ENCODE data around the gene PHKG2. TPM values are rescaled to one million over a fixed set of nuclear protein-coding genes. Genes with fewer than 3 reads are reported as not detected.

Gene PHKG2
- total RNA-seq, 1 experiment from 2014 or later: 25.2 TPM

- H3K36me3 ChIP-seq: peaks cover 53% of the 10 kb centered on the region
- no peak for DNase-seq
- H3K9me3 ChIP-seq: no peaks in the 10 kb centered on the region
- no peak overlapping the region for H3K4me3 ChIP-seq
- no peaks in the 10 kb centered on the region for H3K27me3 ChIP-seq
These were observed 3.1 kb upstream of the PHKG2 start for GRCh38 chr16:30745082-30745481.

- Histone ChIP-seq H3K9me3 (no peaks in the 10 kb centered on the region), H3K27me3 (no peaks in the 10 kb centered on the region), H3K4me3 (no peak overlapping the region), H3K36me3 (peaks cover 53% of the 10 kb centered on the region)
- DNase-seq: no peak
These were observed 1.5 kb upstream of the PHKG2 start for GRCh38 chr16:30746638-30747175.

GRCh38 chr16:30747331-30747730 is 894 bp upstream of the PHKG2 start:
- Histone ChIP-seq H3K36me3 (peaks cover 47% of the 10 kb centered on the region), H3K9me3 (no peaks in the 10 kb centered on the region), H3K27me3 (no peaks in the 10 kb centered on the region), H3K4me3 (peak overlapping the region; percentile 80)
- peak; percentile 70 for DNase-seq

GRCh38 chr16:30748634-30749445 is 615 bp downstream of the PHKG2 start:
- H3K9me3 ChIP-seq: no peaks in the 10 kb centered on the region
- peak; percentile 60 for DNase-seq
- H3K27me3 ChIP-seq: no peaks in the 10 kb centered on the region
- peaks cover 50% of the 10 kb centered on the region for H3K36me3 ChIP-seq
- H3K4me3 ChIP-seq: peak overlapping the region; percentile 80

- H3K9me3 ChIP-seq: no peaks in the 10 kb centered on the region
- peaks cover 48% of the 10 kb centered on the region for H3K36me3 ChIP-seq
- H3K4me3 ChIP-seq: no peak overlapping the region
- DNase-seq: no peak
- H3K27me3 ChIP-seq: no peaks in the 10 kb centered on the region
These were observed 2.0 kb downstream of the PHKG2 start for GRCh38 chr16:30750201-30750600.

- no peaks in the 10 kb centered on the region for H3K9me3 ChIP-seq
- no peak for DNase-seq
- peaks cover 49% of the 10 kb centered on the region for H3K36me3 ChIP-seq
- H3K27me3 ChIP-seq: no peaks in the 10 kb centered on the region
- H3K4me3 ChIP-seq: no peak overlapping the region
These were observed 2.7 kb downstream of the PHKG2 start for GRCh38 chr16:30750876-30751465.

- H3K4me3 ChIP-seq: no peak overlapping the region
- no peaks in the 10 kb centered on the region for H3K9me3 ChIP-seq
- no peaks in the 10 kb centered on the region for H3K27me3 ChIP-seq
- peaks cover 58% of the 10 kb centered on the region for H3K36me3 ChIP-seq
- no peak for DNase-seq
These were observed 5.4 kb downstream of the PHKG2 start for GRCh38 chr16:30753596-30753995.

GRCh38 chr16:30755955-30756780 is 7.9 kb downstream of the PHKG2 start:
- Histone ChIP-seq H3K36me3 (peaks cover 54% of the 10 kb centered on the region), H3K4me3 (no peak overlapping the region), H3K9me3 (no peaks in the 10 kb centered on the region), H3K27me3 (no peaks in the 10 kb centered on the region)
- no peak for DNase-seq

GRCh38 chr16:30756781-30757100 is 8.5 kb downstream of the PHKG2 start:
- H3K4me3 ChIP-seq: no peak overlapping the region
- no peaks in the 10 kb centered on the region for H3K27me3 ChIP-seq
- peaks cover 50% of the 10 kb centered on the region for H3K36me3 ChIP-seq
- no peaks in the 10 kb centered on the region for H3K9me3 ChIP-seq
- no peak for DNase-seq

- Histone ChIP-seq H3K27me3 (no peaks in the 10 kb centered on the region), H3K4me3 (no peak overlapping the region), H3K9me3 (no peaks in the 10 kb centered on the region), H3K36me3 (peaks cover 49% of the 10 kb centered on the region)
- DNase-seq: no peak
These were observed 9.1 kb downstream of the PHKG2 start for GRCh38 chr16:30757316-30757715.

- DNase-seq: no peak
- Histone ChIP-seq H3K36me3 (peaks cover 45% of the 10 kb centered on the region), H3K4me3 (no peak overlapping the region), H3K27me3 (no peaks in the 10 kb centered on the region), H3K9me3 (no peaks in the 10 kb centered on the region)
These were observed 10.8 kb downstream of the PHKG2 start for GRCh38 chr16:30758988-30759491.

- Histone ChIP-seq H3K27me3 (no peaks in the 10 kb centered on the region), H3K36me3 (peaks cover 45% of the 10 kb centered on the region), H3K4me3 (no peak overlapping the region), H3K9me3 (no peaks in the 10 kb centered on the region)
- DNase-seq: no peak
These were observed 11.9 kb downstream of the PHKG2 start for GRCh38 chr16:30760001-30760559.

GRCh38 chr16:30760577-30761426 is 12.6 kb downstream of the PHKG2 start:
- Histone ChIP-seq H3K27me3 (no peaks in the 10 kb centered on the region), H3K9me3 (no peaks in the 10 kb centered on the region), H3K4me3 (peak overlapping the region; percentile 80), H3K36me3 (peaks cover 49% of the 10 kb centered on the region)
- DNase-seq: no peak

GRCh38 chr16:30761427-30761927 is 13.3 kb downstream of the PHKG2 start:
- DNase-seq: peak; percentile 37
- peak overlapping the region; percentile 80 for H3K4me3 ChIP-seq
- H3K36me3 ChIP-seq: peaks cover 51% of the 10 kb centered on the region
- no peaks in the 10 kb centered on the region for H3K27me3 ChIP-seq
- no peaks in the 10 kb centered on the region for H3K9me3 ChIP-seq

GRCh38 chr16:30761928-30762902 is 14.0 kb downstream of the PHKG2 start, which contains the start of the genes CFAP119 and RNF40:
CFAP119 (minus strand) TSS chr16:30762062; CDS start chr16:30761748, 314 bp downstream.
RNF40 (plus strand) TSS chr16:30762322; CDS start chr16:30762546, 224 bp downstream.
- Histone ChIP-seq H3K4me3 (peak within 1 kb of the TSS; percentile 80), H3K27me3 (no peaks in the 10 kb centered on the region), H3K36me3 (peaks cover 53% of the 10 kb centered on the region), H3K9me3 (no peaks in the 10 kb centered on the region)
- peak; percentile 97 for DNase-seq

Measured in MG63 (cell line).